Stomach (tissue), 9 donors: ENCODE measurements around the gene GALNT13. TPM values are rescaled to one million over a fixed set of nuclear protein-coding genes. Genes with fewer than 3 reads are reported as not detected.

Source experiments
- DNase-seq, 2 donors: peaks; one replicate each; pipeline versions ENCODE4 v3.0.0 to v3.0.0-alpha.2; 2013 to 2019
- H3K27ac ChIP-seq, 5 donors: fragments of 200-600 bp in 4 of 5; sonication (generic) in 4 of 5; one replicate each; pipeline ENCODE4 v1.5.1; 2013 to 2019; ENCODE audit warnings: mild to moderate bottlenecking in 1 of 5, moderate library complexity in 1 of 5
- H3K27me3 ChIP-seq, 3 donors: fragments of 200-600 bp; sonication (generic); one replicate each; pipeline ENCODE4 v1.5.1; 2017 to 2019; ENCODE audit warnings: mixed run types in 1 of 3
- H3K36me3 ChIP-seq, 4 donors: fragments of 200-600 bp; sonication (generic); 1 replicate in 3 of 4; 2 replicates in 1 of 4; pipeline ENCODE4 v1.5.1; 2016 to 2019
- H3K4me1 ChIP-seq, 4 donors: fragments of 200-600 bp; sonication (generic); one replicate each; pipeline ENCODE4 v1.5.1; 2016 to 2019
- H3K4me3 ChIP-seq, 4 donors: fragments of 200-600 bp; sonication (generic) in 3 of 4; one replicate each; pipeline ENCODE4 v1.5.1; 2016 to 2019; ENCODE audit warnings: mild to moderate bottlenecking in 1 of 4
- H3K9me3 ChIP-seq, 4 donors: fragments of 200-600 bp; sonication (generic); one replicate each; pipeline ENCODE4 v1.5.1; 2016 to 2019
- CTCF ChIP-seq, 7 experiments: fragments of 450-650 bp in 4 of 7; fragments of 200-600 bp in 3 of 7; sonication (generic) in 3 of 7; IDR thresholded peaks; one replicate each; pipeline ENCODE4 v1.5.1; 2016 to 2019; ENCODE audit warnings: antibody characterized with exemption in 7 of 7, control low read depth in 2 of 7, mild to moderate bottlenecking in 1 of 7
- EP300 ChIP-seq: sonication (generic); formaldehyde crosslinking; IDR thresholded peaks from one replicate; pipeline ENCODE4 v1.6.1; 2017; ENCODE audit warnings: antibody characterized with exemption
- POLR2A ChIP-seq, 4 donors: fragments of 450-650 bp; IDR thresholded peaks; one replicate each; pipeline ENCODE4 v1.6.1; 2016; ENCODE audit warnings: antibody characterized with exemption in 4 of 4, control low read depth in 2 of 4, mild to moderate bottlenecking in 1 of 4, moderate library complexity in 1 of 4
- POLR2AphosphoS5 ChIP-seq, 3 donors: sonication (generic); formaldehyde crosslinking; IDR thresholded peaks; one replicate each; pipeline ENCODE4 v1.6.1; 2016; ENCODE audit warnings: antibody characterized with exemption in 3 of 3
- WGBS, 5 donors: extraction: QIAGEN DNeasy Blood & Tissue Kit in 3 of 5; methylation state at CpG; one replicate each; pipeline versions ENCODE4 v1.1.5 to v1.1.7; 2013 to 2018; 5-methylcytosine and 5-hydroxymethylcytosine counted together
- intact Hi-C: fragments of 100-400 bp; cut with DNase I; formaldehyde crosslinking; loops from one replicate; pipeline ENCODE4 v1.15.1; 2023; ENCODE audit warnings: low total_unique reads
- polyA plus RNA-seq, 3 donors: library from polyadenylated mRNA; stranded (reverse); fragments of 200-250 nt; gene quantifications; one replicate each; pipeline ENCODE4 v1.2.3, GENCODE V29; 2013
- total RNA-seq, 5 donors: library from RNA; depleted of rRNA; stranded (reverse); fragments of >200 nt; gene quantifications; one replicate each; pipeline versions ENCODE4 v1.1.0 to v1.2.3, GENCODE V29; 2014 to 2016
- donor health status: healthy with polysubstance abuse.
- donor health status: Bipolar disorder and iron deficiency.
- donor health status: healthy.

The GALNT13 gene
- total and polyA plus RNA-seq, 8 donors = 0.15 to 6.2 (median 0.72) TPM; not detected in 3

DNA sequence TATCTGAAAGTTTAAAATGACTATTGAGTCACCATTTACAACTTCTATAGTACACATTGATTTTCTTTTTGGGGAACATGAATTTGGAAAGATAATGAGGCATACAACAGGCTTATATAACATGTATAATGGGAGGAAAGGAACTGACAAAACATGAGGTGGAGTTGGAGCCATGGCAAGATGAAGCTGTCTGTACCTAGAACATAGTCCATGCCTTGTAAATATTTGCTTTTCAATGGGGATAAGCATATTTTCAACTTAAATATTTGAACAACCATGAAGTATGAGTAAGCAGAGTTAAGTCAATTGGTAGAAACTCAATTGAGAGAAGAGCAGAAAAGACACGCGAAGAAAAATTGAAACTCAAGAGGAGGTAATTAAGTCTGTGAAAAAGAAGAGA lies 37.1 kb upstream of the GALNT13 start:
- 52 to 68% (median 59%) methylated on average over 2 of the region's 2 CpGs for WGBS, 5 donors
- Histone ChIP-seq H3K9me3 (peaks cover 0 to 4% (median 0%) of the 10 kb centered on the region in 4 donors), H3K27me3 (no peaks in the 10 kb centered on the region), H3K4me3 (no peak overlapping the region), H3K36me3 (no peaks in the 10 kb centered on the region), H3K4me1 (no peaks in the 10 kb centered on the region), H3K27ac (no peak overlapping the region)
- DNase-seq = no peak
- intact Hi-C loops = no loop called here
- no peak for TF ChIP-seq POLR2AphosphoS5 (IDR thresholded peaks at IDR 0.05)
- no peak for TF ChIP-seq EP300
- no peak for TF ChIP-seq POLR2A (IDR thresholded peaks at IDR 0.05)
- no peak for TF ChIP-seq CTCF (IDR thresholded peaks at IDR 0.05)

DNA sequence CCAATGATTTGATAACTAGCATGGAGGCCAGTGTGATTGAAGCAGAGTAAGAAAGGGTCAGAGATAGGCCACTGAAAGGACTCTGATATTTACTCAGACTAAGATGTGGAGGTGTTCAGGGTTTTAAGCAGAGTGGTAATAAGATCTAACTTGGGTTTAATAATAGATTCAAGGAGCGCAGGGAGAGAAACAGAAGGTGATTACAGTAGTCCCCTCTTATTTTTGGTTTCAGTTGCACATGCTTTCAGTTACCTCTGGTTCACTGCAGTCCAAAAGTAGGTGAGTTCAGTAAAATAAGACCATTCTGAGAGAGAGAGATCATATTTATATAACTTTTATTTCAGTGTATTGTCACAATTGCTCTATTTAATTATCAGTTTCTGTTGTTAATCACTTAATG lies 13.5 kb upstream of the GALNT13 start:
- Histone ChIP-seq H3K36me3 (no peaks in the 10 kb centered on the region), H3K27ac (no peak overlapping the region), H3K4me3 (no peak overlapping the region), H3K4me1 (no peaks in the 10 kb centered on the region), H3K27me3 (no peaks in the 10 kb centered on the region), H3K9me3 (no peaks in the 10 kb centered on the region)
- 78 to 94% (median 85%) methylated on average over 1 of the region's 1 CpG for whole genome bisulfite sequencing, 5 donors
- intact Hi-C loops = no loop called here
- TF ChIP-seq POLR2A (IDR thresholded peaks at IDR 0.05) (no peak), POLR2AphosphoS5 (IDR thresholded peaks at IDR 0.05) (no peak), CTCF (IDR thresholded peaks at IDR 0.05) (no peak), EP300 (no peak)
- no peak for DNase-seq

- intact Hi-C loops = no loop called here
- H3K36me3 ChIP-seq = no peaks in the 10 kb centered on the region
- H3K27me3 ChIP-seq = no peaks in the 10 kb centered on the region
- no peak overlapping the region for H3K4me3 ChIP-seq
- H3K27ac ChIP-seq = no peak overlapping the region
- WGBS, 5 donors = 13 to 33% (median 22%) methylated on average over 2 of the region's 2 CpGs
- no peaks in the 10 kb centered on the region for H3K4me1 ChIP-seq
- no peak for TF ChIP-seq POLR2AphosphoS5 (IDR thresholded peaks at IDR 0.05)
- TF ChIP-seq EP300 = no peak
- TF ChIP-seq CTCF (IDR thresholded peaks at IDR 0.05) = no peak
- no peak for TF ChIP-seq POLR2A (IDR thresholded peaks at IDR 0.05)
- DNase-seq = peak in 1 of 2 donors; percentile 4
- no peaks in the 10 kb centered on the region for H3K9me3 ChIP-seq
These were observed 7.7 kb upstream of the GALNT13 start for GRCh38 chr2:153864022-153864421.

DNA sequence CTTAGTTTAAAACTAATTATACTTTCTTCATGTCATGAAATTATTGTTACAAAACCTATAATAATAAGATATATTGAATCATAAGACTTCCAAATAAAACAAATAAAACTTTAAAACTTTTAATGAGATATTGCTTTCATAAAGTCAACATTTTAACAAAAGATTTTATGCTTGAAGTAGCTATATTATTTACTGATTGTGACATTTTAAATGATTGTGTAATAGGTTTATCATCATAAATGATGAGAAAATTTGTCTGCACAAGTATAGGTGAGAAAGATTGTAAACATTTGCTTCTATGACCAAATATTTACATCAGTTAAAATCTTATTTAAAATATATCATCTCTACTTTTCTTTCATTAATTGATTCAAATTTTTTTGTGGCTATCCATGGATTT lies 5.1 kb upstream of the GALNT13 start:
- Histone ChIP-seq H3K4me3 (no peak overlapping the region), H3K27me3 (peaks cover 6 to 11% (median 10%) of the 10 kb centered on the region in 3 donors), H3K27ac (no peak overlapping the region), H3K4me1 (peaks cover 0 to 5% (median 0%) of the 10 kb centered on the region in 4 donors), H3K36me3 (no peaks in the 10 kb centered on the region), H3K9me3 (peaks cover 0 to 5% (median 0%) of the 10 kb centered on the region in 4 donors)
- TF ChIP-seq POLR2AphosphoS5 (IDR thresholded peaks at IDR 0.05) = no peak
- no peak for TF ChIP-seq CTCF (IDR thresholded peaks at IDR 0.05)
- no peak for TF ChIP-seq POLR2A (IDR thresholded peaks at IDR 0.05)
- no peak for TF ChIP-seq EP300
- DNase-seq = no peak
- intact Hi-C loops = no loop called here
